Stimulated activated CD8-positive, alpha-beta memory T cell treated with anti-CD3 and anti-CD28 coated beads, Interleukin-15, amount 100 ng/mL, for 48 hours (primary cell): ENCODE data around the gene B4GALT2.

Experiments
- DNase-seq, 2 donors: peaks; one replicate each; pipeline ENCODE4 v3.0.0-alpha.2; 2020; ENCODE audit warnings: low read depth in 2 of 2

Gene B4GALT2

GRCh38 chr1:44029911-44030604 is 51.0 kb downstream of the B4GALT2 start:
- peak; percentile 80 to 82 for DNase-seq

- peak; percentile 28 to 33 for DNase-seq
Observed at GRCh38 chr1:44030605-44031251, 51.7 kb downstream of the B4GALT2 start.

GRCh38 chr1:44031252-44032169 is 52.5 kb downstream of the B4GALT2 start, which contains the start of gene SLC6A9:
TSS of gene SLC6A9 (minus strand) at chr1:44031462. CDS start at chr1:44024277, 7,185 bp downstream.
- DNase-seq = peak; percentile 7 to 21

DNA sequence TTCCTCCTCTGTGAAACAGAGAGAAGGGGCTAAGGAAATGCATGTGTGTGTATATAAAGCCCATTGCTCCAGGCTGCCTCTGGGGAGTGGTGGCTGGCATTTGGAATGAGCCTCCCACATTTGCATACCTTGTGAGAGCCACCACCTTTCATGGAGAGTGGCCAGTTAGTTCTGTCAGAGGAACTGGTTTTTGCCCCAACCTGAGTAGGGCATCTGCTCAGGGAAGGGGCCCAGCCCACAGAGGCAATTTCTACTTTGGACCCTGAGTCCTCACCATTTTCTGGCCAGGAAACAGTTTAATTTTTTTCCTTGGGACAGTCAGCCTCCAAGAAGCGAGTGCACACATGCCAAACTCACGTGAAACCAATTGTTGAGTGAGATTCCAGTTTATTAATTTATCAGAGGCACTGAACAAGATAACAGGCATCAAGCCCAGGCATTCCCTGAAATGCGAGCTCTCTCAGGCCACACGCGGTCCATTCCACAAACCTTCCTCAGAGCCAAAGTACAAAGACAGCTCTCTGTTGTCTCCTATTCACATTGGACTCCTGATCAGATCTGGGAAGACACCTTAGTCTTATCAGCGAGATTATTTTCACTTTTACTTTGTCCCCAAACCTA is 53.3 kb downstream of the B4GALT2 start:
- no peak for DNase-seq

GRCh38 chr1:44033041-44033575 is 54.1 kb downstream of the B4GALT2 start:
- no peak for DNase-seq

DNA sequence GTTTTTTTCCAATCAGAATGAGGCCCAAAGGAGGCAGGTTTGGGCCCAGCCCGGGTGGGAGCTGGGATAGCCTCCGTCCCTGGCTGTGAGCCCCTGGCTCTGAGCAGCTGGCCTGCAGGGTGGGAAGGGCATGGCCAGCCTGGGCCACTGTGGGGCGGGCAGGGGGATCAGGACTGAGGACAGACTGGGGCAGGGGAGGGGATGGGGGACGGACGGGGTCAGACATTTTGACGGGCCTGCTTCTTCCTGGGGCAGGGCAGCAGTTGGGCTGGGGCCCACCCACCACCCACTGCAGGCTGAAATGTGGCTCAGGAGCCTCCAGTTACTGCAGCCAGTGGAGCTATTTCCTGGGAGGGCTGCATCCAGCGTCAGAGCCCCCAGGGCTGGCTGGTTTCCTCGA is 54.7 kb downstream of the B4GALT2 start:
- no peak for DNase-seq

DNA sequence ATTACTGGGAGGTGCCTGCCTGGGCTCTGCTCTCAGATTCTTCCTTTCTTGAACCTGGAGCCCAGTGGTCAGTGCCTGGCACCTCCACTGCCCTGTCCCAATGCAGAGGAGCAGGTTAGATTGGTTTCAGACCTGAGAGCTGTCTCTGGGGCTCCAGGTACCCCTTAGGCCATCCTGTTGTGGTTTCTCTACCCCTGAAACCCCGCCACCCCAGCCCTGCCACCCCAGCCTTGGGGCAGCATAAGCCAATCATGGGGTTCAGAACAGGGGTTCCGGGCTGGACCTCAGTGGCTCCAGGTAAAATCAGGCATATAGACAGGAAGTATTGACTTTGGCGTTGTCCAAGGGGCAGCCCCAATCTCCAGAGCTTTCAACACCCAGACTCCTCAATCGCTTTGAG is 55.4 kb downstream of the B4GALT2 start:
- DNase-seq = no peak

DNA sequence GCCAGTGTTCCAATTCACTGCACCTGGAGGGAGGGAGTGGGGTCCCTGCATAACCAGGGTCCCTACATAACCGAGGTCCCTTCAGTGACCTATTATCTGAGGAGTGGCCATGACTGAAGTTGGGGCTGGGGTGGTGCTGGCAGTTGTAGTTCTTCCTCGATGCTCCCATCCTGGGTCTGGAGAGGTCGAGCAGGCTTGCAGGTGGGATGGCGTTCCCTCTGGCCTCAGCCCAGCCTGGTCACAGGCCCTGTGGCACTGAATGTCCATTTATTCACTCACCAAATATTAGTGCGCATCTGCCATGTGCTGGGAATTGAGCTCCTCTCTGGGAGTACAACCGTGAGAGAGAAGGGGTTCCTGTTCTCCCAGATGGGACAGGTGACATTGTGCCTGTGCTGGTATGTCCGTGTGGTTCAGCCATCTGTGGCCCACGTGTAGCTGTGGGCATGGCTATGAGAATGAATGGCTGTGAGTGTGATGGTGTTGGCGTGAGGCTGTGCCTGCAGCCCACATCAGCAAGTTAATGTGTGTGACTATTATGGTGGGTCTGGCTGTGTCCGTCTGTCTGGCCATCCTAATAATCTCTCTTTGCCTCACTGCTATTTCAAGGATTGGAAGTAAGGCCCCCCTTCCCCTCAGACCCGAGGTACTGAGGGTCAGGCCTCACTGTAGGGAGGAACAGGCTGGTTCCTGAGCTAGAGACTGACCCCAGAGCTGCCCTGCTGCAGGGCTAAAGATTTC is 56.1 kb downstream of the B4GALT2 start:
- DNase-seq = no peak

- DNase-seq = no peak
Observed at GRCh38 chr1:44035726-44036408, 56.9 kb downstream of the B4GALT2 start.

DNA sequence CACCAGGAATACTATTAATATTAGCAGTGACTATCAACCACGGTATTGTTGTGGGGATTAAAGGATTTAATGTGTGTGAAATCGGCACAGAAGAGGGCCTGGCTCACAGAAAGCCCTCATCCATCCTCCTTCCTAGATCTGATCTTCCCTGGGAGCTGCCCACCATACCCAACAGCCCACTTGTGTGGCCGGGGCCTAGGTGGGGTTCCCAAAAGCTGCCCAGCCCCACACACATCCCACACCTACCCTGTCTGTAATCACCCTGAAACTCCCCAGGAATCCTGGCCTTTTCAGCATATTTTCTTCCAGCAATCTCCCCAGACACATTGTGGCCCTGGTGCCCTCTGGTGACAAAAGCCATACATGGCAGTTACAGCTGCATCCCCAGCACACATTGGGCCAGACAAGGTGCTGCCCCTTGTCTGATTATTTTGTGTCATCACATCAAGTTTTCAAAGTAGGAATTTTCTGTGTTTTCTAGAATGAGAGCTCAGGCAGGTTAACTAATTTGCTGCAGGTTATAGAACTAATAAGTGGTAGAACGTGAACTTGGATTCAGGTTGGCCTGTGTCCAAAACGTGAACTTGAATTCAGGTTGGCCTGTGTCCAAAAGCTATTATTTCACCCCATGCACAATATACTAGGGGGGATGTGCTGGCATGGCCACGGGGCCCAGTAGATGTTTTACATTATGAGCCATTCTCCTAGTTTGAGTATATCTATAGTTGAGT is 57.6 kb downstream of the B4GALT2 start:
- DNase-seq = peak; percentile 32 to 52

DNA sequence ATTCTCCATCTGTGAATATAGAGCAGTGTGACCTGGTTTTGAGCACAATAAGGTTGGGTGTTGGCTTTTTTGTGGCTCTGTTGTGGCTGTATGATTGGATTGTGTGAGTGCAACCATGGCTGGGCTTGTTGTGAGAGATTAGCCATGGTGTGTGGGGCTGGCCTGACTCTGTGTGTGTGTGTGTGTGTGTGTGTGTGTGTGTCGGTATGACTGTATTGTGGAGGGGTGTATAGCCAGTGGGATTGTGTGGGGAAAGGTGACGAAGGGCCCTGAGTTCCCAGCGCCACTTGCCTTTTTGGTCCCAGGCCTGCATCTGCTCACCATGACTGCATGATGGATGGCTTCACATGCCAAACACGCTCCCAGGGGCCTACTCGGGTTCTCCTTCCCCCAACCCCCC is 58.1 kb downstream of the B4GALT2 start:
- DNase-seq = no peak

DNA sequence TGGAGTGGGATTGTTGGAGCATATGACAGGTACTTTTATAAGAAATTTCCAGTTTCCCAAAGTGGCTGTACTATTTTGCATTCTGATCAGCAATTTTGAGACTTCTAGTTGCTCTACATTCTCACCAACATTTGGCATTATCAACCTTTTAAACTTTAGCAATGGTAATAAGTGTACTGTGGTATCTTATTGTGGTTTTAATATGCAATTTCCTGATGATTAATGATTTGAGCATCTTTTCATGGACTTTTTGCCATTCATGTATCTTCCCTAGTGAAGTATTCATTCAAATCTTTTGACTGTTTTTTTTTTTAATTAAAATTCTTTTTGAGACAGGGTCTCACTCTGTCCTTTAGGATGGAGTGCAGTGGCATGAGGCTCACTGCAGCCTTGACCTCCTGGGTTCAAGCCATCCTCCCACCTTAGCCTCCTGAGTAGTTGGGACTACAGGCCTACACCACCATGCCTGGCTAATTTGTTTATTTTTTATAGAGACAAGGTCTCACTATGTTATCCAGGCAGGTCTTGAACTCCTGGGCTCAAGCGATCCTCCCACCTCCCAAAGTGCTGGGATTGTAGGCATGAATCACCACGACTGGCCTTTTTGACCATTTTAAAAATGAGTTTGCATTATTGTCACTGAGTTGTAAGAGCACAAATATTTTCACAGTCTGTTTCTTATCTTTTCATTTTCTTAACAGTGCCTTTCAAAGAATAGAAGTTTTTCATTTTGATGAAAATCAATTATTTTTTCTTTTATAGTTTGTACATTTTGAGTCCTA is 60.1 kb downstream of the B4GALT2 start:
- DNase-seq = no peak

GRCh38 chr1:44040418-44040817 is 61.4 kb downstream of the B4GALT2 start:
- no peak for DNase-seq
